DOHH2 (cell line): ENCODE measurements around the gene ZIC2.
"Not testable (repeated sequence)": the region's sequence is repeated elsewhere in the genome, so short reads cannot be mapped to it uniquely, and the experiment has no call there.

Experiments used
- H3F3A ChIP-seq: fragments of 200-600 bp; sonication (generic), shearing (Covaris generic); 2 replicates; pipeline ENCODE4 v1.6.0; 2016; ENCODE audit warnings: antibody characterized with exemption, mild to moderate bottlenecking; ENCODE audit not compliant: control insufficient read depth, insufficient read depth
- H3K27ac ChIP-seq: fragments of 200-600 bp; sonication (generic); 2 replicates; pipeline ENCODE4 v1.5.1; 2014; ENCODE audit warnings: low read depth, mild to moderate bottlenecking, low read length, moderate library complexity
- H3K27me3 ChIP-seq: fragments of 200-600 bp; sonication (generic); 2 replicates; pipeline ENCODE4 v1.6.1; 2014; ENCODE audit warnings: mild to moderate bottlenecking, low read length, mixed read lengths; ENCODE audit not compliant: control insufficient read depth
- H3K36me3 ChIP-seq: fragments of 200-600 bp; sonication (generic); 2 replicates; pipeline ENCODE4 v1.6.1; 2014; ENCODE audit warnings: mild to moderate bottlenecking, low read length, moderate library complexity, mixed read lengths; ENCODE audit not compliant: control insufficient read depth
- H3K4me1 ChIP-seq: fragments of 200-600 bp; sonication (generic); 2 replicates; pipeline ENCODE4 v1.6.1; 2014; ENCODE audit warnings: mild to moderate bottlenecking, low read length, mixed read lengths; ENCODE audit not compliant: control insufficient read depth
- H3K4me2 ChIP-seq: fragments of 200-600 bp; sonication (generic); 2 replicates; pipeline ENCODE4 v1.6.0; 2014; ENCODE audit warnings: mild to moderate bottlenecking, low read length, moderate library complexity
- H3K4me3 ChIP-seq: fragments of 200-600 bp; sonication (generic); 2 replicates; pipeline ENCODE4 v1.5.1; 2014; ENCODE audit warnings: mild to moderate bottlenecking, low read length, mixed read lengths
- H3K79me2 ChIP-seq: fragments of 200-600 bp; sonication (generic); 2 replicates; pipeline ENCODE4 v1.6.1; 2014; ENCODE audit warnings: mild to moderate bottlenecking, low read length, mixed read lengths; ENCODE audit not compliant: control insufficient read depth
- H3K9me2 ChIP-seq: fragments of 200-600 bp; sonication (generic); replicated peaks from 2 replicates; pipeline ENCODE4 v1.6.1; 2014; ENCODE audit warnings: mild to moderate bottlenecking, low read length, mixed read lengths; ENCODE audit not compliant: control insufficient read depth
- H3K9me3 ChIP-seq: fragments of 200-600 bp; sonication (generic); 2 replicates; pipeline ENCODE4 v1.6.1; 2014; ENCODE audit warnings: antibody characterized with exemption, low read length, mixed read lengths; ENCODE audit not compliant: control insufficient read depth, insufficient read depth
- H4K20me1 ChIP-seq: fragments of 200-600 bp; sonication (generic); 2 replicates; pipeline ENCODE4 v1.6.0; 2014; ENCODE audit warnings: low read depth, mild to moderate bottlenecking, antibody characterized with exemption, low read length, moderate library complexity; ENCODE audit not compliant: control insufficient read depth, insufficient read depth
- CTCF ChIP-seq: fragments of 200-600 bp; sonication (generic); IDR thresholded peaks from one replicate; pipeline ENCODE4 v1.5.1; 2014; ENCODE audit warnings: antibody characterized with exemption, mild to moderate bottlenecking, low read depth, low read length; ENCODE audit not compliant: poor library complexity, severe bottlenecking
- EZH2phosphoT487 ChIP-seq: fragments of 200-600 bp; sonication (generic); IDR thresholded peaks from 2 replicates; pipeline ENCODE4 v1.6.1; 2017; ENCODE audit warnings: borderline replicate concordance, mild to moderate bottlenecking, antibody characterized with exemption, low read length, moderate library complexity, mixed read lengths

Gene ZIC2

GRCh38 chr13:100019780-100020356 is 38.3 kb downstream of the ZIC2 start:
- Histone ChIP-seq H3K27ac (no peak overlapping the region), H3K4me2 (no peak overlapping the region), H3K27me3 (no peaks in the 10 kb centered on the region), H3F3A (no peaks in the 10 kb centered on the region), H3K9me3 (no peaks in the 10 kb centered on the region), H3K4me1 (no peaks in the 10 kb centered on the region), H4K20me1 (no peaks in the 10 kb centered on the region), H3K79me2 (no peaks in the 10 kb centered on the region), H3K36me3 (no peaks in the 10 kb centered on the region), H3K9me2 (no peaks in the 10 kb centered on the region), H3K4me3 (no peak overlapping the region)
- TF ChIP-seq EZH2phosphoT487, result no peak
- TF ChIP-seq CTCF, result no peak

- no peak overlapping the region for H3K27ac ChIP-seq
- no peaks in the 10 kb centered on the region for H3K9me2 ChIP-seq
- H3K4me1 ChIP-seq, result no peaks in the 10 kb centered on the region
- TF ChIP-seq EZH2phosphoT487 (no peak), CTCF (no peak)
- no peaks in the 10 kb centered on the region for H3F3A ChIP-seq
- no peak overlapping the region for H3K4me3 ChIP-seq
- H4K20me1 ChIP-seq, result no peaks in the 10 kb centered on the region
- no peak overlapping the region for H3K4me2 ChIP-seq
- no peaks in the 10 kb centered on the region for H3K79me2 ChIP-seq
- H3K27me3 ChIP-seq, result no peaks in the 10 kb centered on the region
- H3K36me3 ChIP-seq, result no peaks in the 10 kb centered on the region
- H3K9me3 ChIP-seq, result no peaks in the 10 kb centered on the region
These were observed 41.2 kb downstream of the ZIC2 start for GRCh38 chr13:100022798-100023197.

- no peak overlapping the region for H3K27ac ChIP-seq
- no peaks in the 10 kb centered on the region for H3K9me2 ChIP-seq
- no peaks in the 10 kb centered on the region for H4K20me1 ChIP-seq
- no peaks in the 10 kb centered on the region for H3K4me1 ChIP-seq
- no peaks in the 10 kb centered on the region for H3K9me3 ChIP-seq
- H3K4me3 ChIP-seq, result no peak overlapping the region
- no peaks in the 10 kb centered on the region for H3K27me3 ChIP-seq
- H3F3A ChIP-seq, result no peaks in the 10 kb centered on the region
- no peak overlapping the region for H3K4me2 ChIP-seq
- no peaks in the 10 kb centered on the region for H3K36me3 ChIP-seq
- no peaks in the 10 kb centered on the region for H3K79me2 ChIP-seq
- no peak for TF ChIP-seq EZH2phosphoT487
- TF ChIP-seq CTCF, result no peak
These were observed 42.4 kb downstream of the ZIC2 start for GRCh38 chr13:100024023-100024422.

- Histone ChIP-seq H4K20me1 (no peaks in the 10 kb centered on the region), H3K4me3 (no peak overlapping the region), H3K27ac (no peak overlapping the region), H3K36me3 (no peaks in the 10 kb centered on the region), H3K9me3 (no peaks in the 10 kb centered on the region), H3K79me2 (no peaks in the 10 kb centered on the region), H3K4me1 (no peaks in the 10 kb centered on the region), H3K9me2 (no peaks in the 10 kb centered on the region), H3F3A (no peaks in the 10 kb centered on the region), H3K27me3 (no peaks in the 10 kb centered on the region), H3K4me2 (no peak overlapping the region)
- TF ChIP-seq EZH2phosphoT487 (no peak), CTCF (no peak)
These were observed 48.3 kb downstream of the ZIC2 start for GRCh38 chr13:100029933-100030332.

GRCh38 chr13:100032642-100033041 is 51.1 kb downstream of the ZIC2 start:
- H3K27me3 ChIP-seq, H3K27ac ChIP-seq, H3F3A ChIP-seq, H3K4me3 ChIP-seq, H3K36me3 ChIP-seq, H3K4me2 ChIP-seq, H3K4me1 ChIP-seq, H3K9me2 ChIP-seq, H4K20me1 ChIP-seq, H3K79me2 ChIP-seq, H3K9me3 ChIP-seq: not testable (repeated sequence)
